Stimulated activated CD8-positive, alpha-beta memory T cell treated with anti-CD3 and anti-CD28 coated beads, Interleukin-2, amount 100 ng/mL, for 1 hour (primary cell): ENCODE measurements around the gene LRRTM2.

ENCODE experiments used
- DNase-seq, 2 donors: peaks; one replicate each; pipeline ENCODE4 v3.0.0-alpha.2; 2020; ENCODE audit warnings: low read depth in 2 of 2

Gene LRRTM2

GRCh38 chr5:138884094-138884493, 9.0 kb upstream of the LRRTM2 start:
- DNase-seq = no peak

- DNase-seq = no peak
These were observed 8.1 kb upstream of the LRRTM2 start for GRCh38 chr5:138883211-138883610.

GRCh38 chr5:138878437-138879235, 3.5 kb upstream of the LRRTM2 start:
- no peak for DNase-seq

- no peak for DNase-seq
These were observed 1.7 kb upstream of the LRRTM2 start for GRCh38 chr5:138876811-138877210.

- no peak for DNase-seq
These were observed 811 bp upstream of the LRRTM2 start for GRCh38 chr5:138875946-138876345.

- DNase-seq = no peak
These were observed 379 bp upstream of the LRRTM2 start for GRCh38 chr5:138875552-138875875.

GRCh38 chr5:138874241-138874640, 894 bp downstream of the LRRTM2 start:
- DNase-seq = no peak

- DNase-seq = no peak
These were observed 1.5 kb downstream of the LRRTM2 start for GRCh38 chr5:138873466-138874221.

GRCh38 chr5:138872841-138873465, 2.2 kb downstream of the LRRTM2 start:
- DNase-seq = no peak

GRCh38 chr5:138870611-138871010, 4.5 kb downstream of the LRRTM2 start:
- no peak for DNase-seq

- DNase-seq = no peak
These were observed 5.2 kb downstream of the LRRTM2 start for GRCh38 chr5:138869763-138870500.

GRCh38 chr5:138869038-138869437, 6.1 kb downstream of the LRRTM2 start:
- DNase-seq = no peak

GRCh38 chr5:138867011-138867410, 8.1 kb downstream of the LRRTM2 start:
- no peak for DNase-seq

- DNase-seq = no peak
These were observed 22.0 kb downstream of the LRRTM2 start for GRCh38 chr5:138853132-138853531.

- no peak for DNase-seq
These were observed 24.2 kb downstream of the LRRTM2 start for GRCh38 chr5:138850865-138851435.

GRCh38 chr5:138849882-138850281, 25.3 kb downstream of the LRRTM2 start:
- DNase-seq = no peak

- DNase-seq = no peak
These were observed 25.7 kb downstream of the LRRTM2 start for GRCh38 chr5:138849439-138849838.

GRCh38 chr5:138844812-138845513, 30.2 kb downstream of the LRRTM2 start:
- DNase-seq = no peak

GRCh38 chr5:138844125-138844461, 31.0 kb downstream of the LRRTM2 start:
- no peak for DNase-seq

GRCh38 chr5:138843316-138844124, 31.6 kb downstream of the LRRTM2 start:
- DNase-seq = no peak
